Measurements from ENCODE around the gene TMEM184B. TPM values are rescaled to one million over a fixed set of nuclear protein-coding genes. Genes with fewer than 3 reads are reported as not detected.

The TMEM184B gene
- total RNA-seq, 4 donors from 2014 or later: 39.1 to 56.1 (median 51.4) TPM

DNA sequence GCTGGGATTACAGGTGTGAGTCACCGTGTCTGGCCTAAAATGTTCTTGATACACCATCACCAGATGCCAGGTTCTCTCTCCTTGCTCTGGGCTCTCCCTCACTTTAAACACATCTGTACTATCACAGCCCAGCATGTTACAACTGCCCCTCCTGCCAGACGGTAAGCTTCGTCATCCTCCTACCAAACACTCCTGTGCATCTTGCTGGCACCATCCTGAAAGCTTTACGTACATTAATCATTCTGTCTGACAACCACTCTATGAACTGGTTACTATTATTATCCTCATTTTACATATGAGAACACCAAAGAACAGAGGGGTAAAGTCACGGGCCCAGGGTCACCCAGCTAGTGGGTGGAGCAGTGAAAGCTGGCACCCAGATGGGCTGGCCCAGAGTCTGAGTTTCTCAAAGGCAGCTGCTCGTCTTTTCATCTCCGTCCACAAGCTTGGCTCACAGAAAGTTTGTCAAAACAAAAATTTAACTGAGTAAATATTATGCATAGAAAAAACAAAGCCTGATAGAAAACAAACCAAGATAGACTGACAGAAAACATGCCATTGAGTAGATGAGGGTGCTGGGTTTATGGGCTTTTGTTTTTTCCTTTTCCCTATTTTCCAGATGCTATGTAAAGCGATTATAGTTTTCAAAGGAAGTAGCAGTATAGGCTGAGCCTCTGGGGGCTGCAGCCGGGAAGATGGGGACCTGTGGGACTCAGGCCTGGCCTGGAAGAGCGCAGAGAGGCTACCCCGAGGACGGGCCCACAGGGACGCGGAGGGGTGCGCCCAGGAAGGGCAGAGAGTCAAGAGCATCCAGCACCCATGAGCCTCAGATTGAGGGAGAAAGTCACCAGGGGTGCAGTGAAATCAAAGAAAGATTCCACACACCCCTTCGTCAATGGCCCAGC, 100.6 kb downstream of the TMEM184B start:
- Histone ChIP-seq H3K9me3 (no peaks in the 10 kb centered on the region), H3K4me1 (peaks cover 0 to 9% (median 0%) of the 10 kb centered on the region in 4 donors), H3K27me3 (no peaks in the 10 kb centered on the region), H3K27ac (no peak overlapping the region), H3K36me3 (peaks cover 0 to 12% (median 0%) of the 10 kb centered on the region in 3 donors), H3K4me3 (no peak overlapping the region)
- TF ChIP-seq POLR2A (IDR thresholded peaks at IDR 0.05): no peak
- TF ChIP-seq, protein P1, sequence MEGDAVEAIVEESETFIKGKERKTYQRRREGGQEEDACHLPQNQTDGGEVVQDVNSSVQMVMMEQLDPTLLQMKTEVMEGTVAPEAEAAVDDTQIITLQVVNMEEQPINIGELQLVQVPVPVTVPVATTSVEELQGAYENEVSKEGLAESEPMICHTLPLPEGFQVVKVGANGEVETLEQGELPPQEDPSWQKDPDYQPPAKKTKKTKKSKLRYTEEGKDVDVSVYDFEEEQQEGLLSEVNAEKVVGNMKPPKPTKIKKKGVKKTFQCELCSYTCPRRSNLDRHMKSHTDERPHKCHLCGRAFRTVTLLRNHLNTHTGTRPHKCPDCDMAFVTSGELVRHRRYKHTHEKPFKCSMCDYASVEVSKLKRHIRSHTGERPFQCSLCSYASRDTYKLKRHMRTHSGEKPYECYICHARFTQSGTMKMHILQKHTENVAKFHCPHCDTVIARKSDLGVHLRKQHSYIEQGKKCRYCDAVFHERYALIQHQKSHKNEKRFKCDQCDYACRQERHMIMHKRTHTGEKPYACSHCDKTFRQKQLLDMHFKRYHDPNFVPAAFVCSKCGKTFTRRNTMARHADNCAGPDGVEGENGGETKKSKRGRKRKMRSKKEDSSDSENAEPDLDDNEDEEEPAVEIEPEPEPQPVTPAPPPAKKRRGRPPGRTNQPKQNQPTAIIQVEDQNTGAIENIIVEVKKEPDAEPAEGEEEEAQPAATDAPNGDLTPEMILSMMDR (IDR thresholded peaks at IDR 0.05): no peak
- DNase-seq: no peak

GRCh38 chr22:38170469-38170868, 102.3 kb downstream of the TMEM184B start:
- Histone ChIP-seq H3K4me1 (peaks cover 0 to 19% (median 0%) of the 10 kb centered on the region in 4 donors), H3K27me3 (no peaks in the 10 kb centered on the region), H3K27ac (no peak overlapping the region), H3K4me3 (no peak overlapping the region), H3K9me3 (no peaks in the 10 kb centered on the region), H3K36me3 (peaks cover 0 to 12% (median 0%) of the 10 kb centered on the region in 3 donors)
- DNase-seq: no peak
- no peak for TF ChIP-seq POLR2A (IDR thresholded peaks at IDR 0.05)
- TF ChIP-seq, protein P1 (IDR thresholded peaks at IDR 0.05): no peak

Small RNA genes within 50 kb of the gene (small RNA-seq; reads per million reads assigned to genes)
- gene RF00017 (0 reads per million in 2 donors), gene RN7SL704P (0.06 to 1.2 reads per million in 2 donors)

Other genes starting within 250 kb of the TMEM184B start
- 10 to 100 TPM; 40.8 to 51.7 (median 46.4) TPM for gene PICK1, start 215.6 kb downstream of the TMEM184B start, total RNA-seq
- gene SLC16A8, start 188.8 kb downstream of the TMEM184B start, total RNA-seq: not detected
- gene BAIAP2L2, start 162.3 kb downstream of the TMEM184B start, total RNA-seq: 100 to 1,000 TPM in 3 of 4 donors, 10 to 100 TPM in 1; 83.3 to 421 (median 306) TPM
- 100 to 1,000 TPM in 1 of 4 donors, 10 to 100 TPM in 3; 19.3 to 102 (median 60.6) TPM for gene PLA2G6, start 91.2 kb downstream of the TMEM184B start, total RNA-seq
- 10 to 100 TPM in 2 of 4 donors, 1 to 10 TPM in 2; 5.1 to 14.2 (median 12.0) TPM for gene MAFF, start 71.0 kb downstream of the TMEM184B start, total RNA-seq
- 100 to 1,000 TPM in 3 of 4 donors, 10 to 100 TPM in 1; 39.1 to 254 (median 114) TPM for gene CSNK1E, start 44.4 kb upstream of the TMEM184B start, total RNA-seq
- gene KCNJ4, start 182.2 kb upstream of the TMEM184B start, total RNA-seq: not detected
- gene KDELR3, start 195.1 kb upstream of the TMEM184B start, total RNA-seq: 10 to 100 TPM in 3 of 4 donors, 1 to 10 TPM in 1; 2.5 to 20.0 (median 16.6) TPM
- gene DDX17, start 233.3 kb upstream of the TMEM184B start, total RNA-seq: 100 to 1,000 TPM; 583 to 733 (median 616) TPM